OCI-LY1 (cell line): ENCODE measurements around the gene FILIP1.

Experiments used
- H2AFZ ChIP-seq: fragments of 200-600 bp; sonication (generic), shearing (Covaris generic); 2 replicates; pipeline ENCODE4 v1.6.0; 2014; ENCODE audit warnings: antibody characterized with exemption, mild to moderate bottlenecking, low read length
- H3F3A ChIP-seq: fragments of 200-600 bp; sonication (generic), shearing (Covaris generic); 2 replicates; pipeline ENCODE4 v1.6.0; 2014; ENCODE audit warnings: mild to moderate bottlenecking, antibody characterized with exemption, low read length, moderate library complexity; ENCODE audit not compliant: insufficient read depth
- H3K27ac ChIP-seq: fragments of 200-600 bp; sonication (generic); 2 replicates; pipeline ENCODE4 v1.5.1; 2014; ENCODE audit warnings: low read length, mixed run types, mild to moderate bottlenecking, low read depth; ENCODE audit not compliant: poor library complexity, severe bottlenecking
- H3K27me3 ChIP-seq: fragments of 200-600 bp; sonication (generic); 2 replicates; pipeline ENCODE4 v1.6.0; 2014; ENCODE audit warnings: antibody characterized with exemption, mild to moderate bottlenecking, low read length, moderate library complexity; ENCODE audit not compliant: insufficient read depth
- H3K36me3 ChIP-seq: fragments of 200-600 bp; sonication (generic); 2 replicates; pipeline ENCODE4 v1.6.1; 2014; ENCODE audit warnings: mild to moderate bottlenecking, antibody characterized with exemption, low read length, moderate library complexity, mixed read lengths; ENCODE audit not compliant: insufficient read depth
- H3K4me1 ChIP-seq: fragments of 200-600 bp; sonication (generic); 2 replicates; pipeline ENCODE4 v1.5.1; 2014; ENCODE audit warnings: mild to moderate bottlenecking, low read length, moderate library complexity; ENCODE audit not compliant: insufficient read depth, severe bottlenecking
- H3K4me2 ChIP-seq: fragments of 200-600 bp; sonication (generic), shearing (Covaris generic); 2 replicates; pipeline ENCODE4 v1.6.1; 2014; ENCODE audit warnings: low read length
- H3K4me3 ChIP-seq: fragments of 200-600 bp; sonication (generic); 2 replicates; pipeline ENCODE4 v1.5.1; 2014; ENCODE audit warnings: low read length, low read depth, mild to moderate bottlenecking, mixed read lengths; ENCODE audit not compliant: poor library complexity, severe bottlenecking
- H3K79me2 ChIP-seq: fragments of 200-600 bp; shearing (Covaris generic); 2 replicates; pipeline ENCODE4 v1.6.1; 2016; ENCODE audit warnings: mixed run types, low read length, mixed read lengths; ENCODE audit not compliant: insufficient read depth
- H3K9ac ChIP-seq: fragments of 200-600 bp; sonication (generic), shearing (Covaris generic); 2 replicates; pipeline ENCODE4 v1.6.1; 2014; ENCODE audit warnings: mild to moderate bottlenecking, low read length, mixed read lengths
- H3K9me2 ChIP-seq: fragments of 200-600 bp; sonication (generic), shearing (Covaris generic); 2 replicates; pipeline ENCODE4 v1.6.1; 2014; ENCODE audit warnings: low read depth, mild to moderate bottlenecking, low read length, mixed read lengths
- H3K9me3 ChIP-seq: fragments of 200-600 bp; shearing (Covaris generic); 2 replicates; pipeline ENCODE4 v1.6.1; 2014; ENCODE audit warnings: low read length, mixed read lengths
- H4K20me1 ChIP-seq: fragments of 200-600 bp; sonication (generic), shearing (Covaris generic); 2 replicates; pipeline ENCODE4 v1.6.0; 2016; ENCODE audit warnings: mild to moderate bottlenecking, low read length; ENCODE audit not compliant: insufficient read depth
- EZH2 ChIP-seq: fragments of 200-600 bp; sonication (generic), shearing (Covaris generic); IDR thresholded peaks from 2 replicates; pipeline ENCODE4 v1.8.0; 2017; ENCODE audit warnings: borderline replicate concordance, mixed run types, mild to moderate bottlenecking, antibody characterized with exemption, low read length, moderate library complexity, mixed read lengths
- TF ChIP-seq, protein P1 (sequence below): fragments of 200-600 bp; sonication (generic), shearing (Covaris generic); IDR thresholded peaks from 2 replicates; pipeline ENCODE4 v1.5.1; 2017; ENCODE audit warnings: mild to moderate bottlenecking, antibody characterized with exemption, low read length, moderate library complexity, mixed read lengths

The FILIP1 gene

DNA sequence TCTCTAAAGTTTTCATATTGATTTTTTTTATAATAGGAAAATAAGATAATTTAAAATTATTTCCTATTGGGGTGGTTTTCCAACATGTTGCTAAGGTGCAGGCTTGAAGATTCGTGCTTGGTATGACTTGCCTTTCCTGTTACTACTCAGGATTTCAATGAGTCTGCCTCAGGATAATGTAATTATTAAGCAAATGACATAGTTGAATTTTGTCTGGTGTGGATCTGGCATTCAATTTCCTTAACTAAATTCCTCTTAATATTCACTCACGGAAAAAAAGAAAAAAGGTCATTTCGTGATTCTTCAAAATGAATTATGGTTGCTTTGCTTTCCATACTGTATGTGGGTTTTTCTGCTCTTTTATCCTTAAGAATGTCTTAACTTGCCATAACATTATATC, 9.3 kb upstream of the FILIP1 start:
- TF ChIP-seq, protein P1, sequence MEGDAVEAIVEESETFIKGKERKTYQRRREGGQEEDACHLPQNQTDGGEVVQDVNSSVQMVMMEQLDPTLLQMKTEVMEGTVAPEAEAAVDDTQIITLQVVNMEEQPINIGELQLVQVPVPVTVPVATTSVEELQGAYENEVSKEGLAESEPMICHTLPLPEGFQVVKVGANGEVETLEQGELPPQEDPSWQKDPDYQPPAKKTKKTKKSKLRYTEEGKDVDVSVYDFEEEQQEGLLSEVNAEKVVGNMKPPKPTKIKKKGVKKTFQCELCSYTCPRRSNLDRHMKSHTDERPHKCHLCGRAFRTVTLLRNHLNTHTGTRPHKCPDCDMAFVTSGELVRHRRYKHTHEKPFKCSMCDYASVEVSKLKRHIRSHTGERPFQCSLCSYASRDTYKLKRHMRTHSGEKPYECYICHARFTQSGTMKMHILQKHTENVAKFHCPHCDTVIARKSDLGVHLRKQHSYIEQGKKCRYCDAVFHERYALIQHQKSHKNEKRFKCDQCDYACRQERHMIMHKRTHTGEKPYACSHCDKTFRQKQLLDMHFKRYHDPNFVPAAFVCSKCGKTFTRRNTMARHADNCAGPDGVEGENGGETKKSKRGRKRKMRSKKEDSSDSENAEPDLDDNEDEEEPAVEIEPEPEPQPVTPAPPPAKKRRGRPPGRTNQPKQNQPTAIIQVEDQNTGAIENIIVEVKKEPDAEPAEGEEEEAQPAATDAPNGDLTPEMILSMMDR: no peak
- TF ChIP-seq EZH2: no peak
- Histone ChIP-seq H3K4me1 (no peaks in the 10 kb centered on the region), H3K27ac (no peak overlapping the region), H2AFZ (no peak overlapping the region), H3K4me3 (no peak overlapping the region), H3K4me2 (no peak overlapping the region), H3K27me3 (no peaks in the 10 kb centered on the region), H3K9ac (no peak overlapping the region), H3K36me3 (no peaks in the 10 kb centered on the region), H3F3A (no peaks in the 10 kb centered on the region), H3K9me3 (no peaks in the 10 kb centered on the region), H3K79me2 (no peaks in the 10 kb centered on the region), H3K9me2 (no peaks in the 10 kb centered on the region), H4K20me1 (no peaks in the 10 kb centered on the region)

DNA sequence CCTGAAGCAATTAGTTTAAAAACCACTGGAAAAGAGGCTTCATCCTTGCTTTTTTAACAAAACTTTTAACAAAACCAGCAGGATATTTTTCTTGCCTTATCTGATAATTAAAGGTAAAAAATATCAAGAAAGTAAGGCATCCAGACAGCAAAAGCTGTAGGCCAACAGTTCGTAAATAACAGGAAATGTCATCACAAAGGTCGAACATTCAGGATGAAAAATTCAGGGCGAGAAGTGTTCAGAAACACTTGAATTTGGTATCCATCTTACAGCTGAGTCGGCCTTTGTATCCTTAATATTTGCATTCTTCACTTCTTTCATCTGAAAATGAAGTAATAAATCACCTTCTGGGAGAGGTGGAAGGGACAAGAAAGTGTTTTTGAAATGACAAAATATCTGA, 8.2 kb upstream of the FILIP1 start:
- H3K9me3 ChIP-seq: no peaks in the 10 kb centered on the region
- TF ChIP-seq, protein P1: no peak
- no peak for TF ChIP-seq EZH2
- H3K4me1 ChIP-seq: no peaks in the 10 kb centered on the region
- no peak overlapping the region for H3K9ac ChIP-seq
- H3K27ac ChIP-seq: no peak overlapping the region
- H3K4me3 ChIP-seq: no peak overlapping the region
- no peaks in the 10 kb centered on the region for H3K36me3 ChIP-seq
- H3K9me2 ChIP-seq: no peaks in the 10 kb centered on the region
- no peaks in the 10 kb centered on the region for H3K27me3 ChIP-seq
- no peaks in the 10 kb centered on the region for H3K79me2 ChIP-seq
- H2AFZ ChIP-seq: no peak overlapping the region
- no peaks in the 10 kb centered on the region for H4K20me1 ChIP-seq
- no peaks in the 10 kb centered on the region for H3F3A ChIP-seq
- no peak overlapping the region for H3K4me2 ChIP-seq

GRCh38 chr6:75499640-75500039, 6.0 kb upstream of the FILIP1 start:
- no peaks in the 10 kb centered on the region for H3K27me3 ChIP-seq
- H2AFZ ChIP-seq: no peak overlapping the region
- H3K79me2 ChIP-seq: no peaks in the 10 kb centered on the region
- H4K20me1 ChIP-seq: no peaks in the 10 kb centered on the region
- H3K4me3 ChIP-seq: no peak overlapping the region
- no peaks in the 10 kb centered on the region for H3F3A ChIP-seq
- no peak overlapping the region for H3K27ac ChIP-seq
- no peaks in the 10 kb centered on the region for H3K4me1 ChIP-seq
- H3K36me3 ChIP-seq: no peaks in the 10 kb centered on the region
- H3K9me3 ChIP-seq: no peaks in the 10 kb centered on the region
- H3K9me2 ChIP-seq: no peaks in the 10 kb centered on the region
- H3K4me2 ChIP-seq: no peak overlapping the region
- no peak overlapping the region for H3K9ac ChIP-seq
- TF ChIP-seq, protein P1: no peak
- TF ChIP-seq EZH2: no peak
